Endothelial cell of umbilical vein (primary cell): ENCODE measurements around the gene UBE2G1. TPM values are rescaled to one million over a fixed set of nuclear protein-coding genes. Genes with fewer than 3 reads are reported as not detected.
"Not testable (repeated sequence)": the region's sequence is repeated elsewhere in the genome, so short reads cannot be mapped to it uniquely, and the experiment has no call there.

Experiments
- BruUV-seq: library from RNA; stranded (reverse); fragments of 400-500 nt; replicated peaks from 2 replicates; lab custom pipeline; 2021; lab: Mats Ljungman, UMichigan
- CTCF ChIA-PET: fragments of 300-600, 350-600 bp; sonication (Branson Sonifier 250); formaldehyde crosslinking; loops from one replicate; lab custom pipeline; 2021; ENCODE audit warnings: antibody characterized with exemption, inconsistent platforms; lab: Charles Lee
- POLR2A ChIA-PET: fragments of 300-600, 350-600 bp; sonication (Branson Sonifier 250); formaldehyde crosslinking; loops from one replicate; lab custom pipeline; 2021; ENCODE audit warnings: antibody characterized with exemption, inconsistent platforms; lab: Charles Lee
- DNase-seq: peaks from one replicate; pipeline ENCODE4 v3.0.0-alpha.2; 2011; ENCODE audit warnings: low read depth, low spot score
- FAIRE-seq: peaks from 2 replicates; lab custom pipeline; 2011; peaks lifted over from hg19 to GRCh38; lab: Jason Lieb, UNC
- H2AFZ ChIP-seq: 2 replicates; pipeline ENCODE4 v1.6.0; 2012; ENCODE audit warnings: low read depth, low read length, control low read depth, inconsistent platforms
- H3K27ac ChIP-seq: 2 replicates; pipeline ENCODE4 v1.5.1; 2011; ENCODE audit warnings: low read depth, mild to moderate bottlenecking, control low read depth, low read length, moderate library complexity; ENCODE audit not compliant: insufficient read depth
- H3K27me3 ChIP-seq, 2 experiments: 2 replicates each; pipeline versions ENCODE4 v1.6.0 to v1.6.1; 2011; ENCODE audit warnings: low read length in 2 of 2, mixed read lengths in 1 of 2; ENCODE audit not compliant: control insufficient read depth in 2 of 2, insufficient read depth in 2 of 2
- H3K36me3 ChIP-seq, 2 experiments: 2 replicates in 1 of 2; 3 replicates in 1 of 2; pipeline ENCODE4 v1.5.1; 2011; ENCODE audit warnings: low read length in 2 of 2, mild to moderate bottlenecking in 1 of 2, moderate library complexity in 1 of 2; ENCODE audit not compliant: control insufficient read depth in 2 of 2, insufficient read depth in 2 of 2; ENCODE audit errors: extremely low read depth in 1 of 2
- H3K4me1 ChIP-seq: 3 replicates; pipeline ENCODE4 v1.5.1; 2011; ENCODE audit warnings: mild to moderate bottlenecking, low read length; ENCODE audit not compliant: control insufficient read depth, insufficient read depth; ENCODE audit errors: extremely low read depth
- H3K4me2 ChIP-seq: 2 replicates; pipeline ENCODE4 v1.6.1; 2011; ENCODE audit warnings: low read length, control low read depth, mixed read lengths; ENCODE audit not compliant: insufficient read depth
- H3K4me3 ChIP-seq, 3 experiments: fragments of 200-600 bp in 1 of 3; sonication (generic), shearing (Covaris generic) in 1 of 3; replicated peaks in 1 of 3; 2 replicates each; pipeline ENCODE4 v1.5.1; 2011 to 2016; ENCODE audit warnings: control low read depth in 3 of 3, low read length in 3 of 3, mild to moderate bottlenecking in 2 of 3, inconsistent platforms in 1 of 3, low read depth in 1 of 3, moderate library complexity in 1 of 3; ENCODE audit not compliant: insufficient read depth in 1 of 3
- H3K79me2 ChIP-seq: 2 replicates; pipeline ENCODE4 v1.6.0; 2012; ENCODE audit warnings: low read length, inconsistent platforms; ENCODE audit not compliant: control insufficient read depth, insufficient read depth
- H3K9ac ChIP-seq: replicated peaks from 2 replicates; pipeline ENCODE3; 2011; ENCODE audit warnings: low read length, control low read depth; ENCODE audit not compliant: insufficient read depth; ENCODE audit errors: extremely low read depth
- H3K9me1 ChIP-seq: replicated peaks from 3 replicates; pipeline ENCODE4 v1.6.0; 2011; ENCODE audit warnings: mild to moderate bottlenecking, low read length; ENCODE audit not compliant: control insufficient read depth, insufficient read depth; ENCODE audit errors: extremely low read depth
- H3K9me3 ChIP-seq: replicated peaks from 2 replicates; pipeline ENCODE4 v1.5.1; 2012; ENCODE audit warnings: low read length, inconsistent platforms; ENCODE audit not compliant: control insufficient read depth, insufficient read depth
- H4K20me1 ChIP-seq: replicated peaks from 2 replicates; pipeline ENCODE3; 2011; ENCODE audit warnings: mild to moderate bottlenecking, low read length; ENCODE audit not compliant: control insufficient read depth, insufficient read depth; ENCODE audit errors: extremely low read depth
- FOS ChIP-seq: IDR thresholded peaks from 2 replicates; pipeline ENCODE4 v1.6.1; 2011; ENCODE audit warnings: mild to moderate bottlenecking, low read length, moderate library complexity, borderline replicate concordance; ENCODE audit not compliant: insufficient read depth
- GATA2 ChIP-seq: IDR thresholded peaks from 2 replicates; pipeline ENCODE4 v1.7.0; 2011; ENCODE audit warnings: low read depth, mild to moderate bottlenecking, moderate library complexity, mixed read lengths, low read length; ENCODE audit not compliant: insufficient read length, insufficient read depth
- JUN ChIP-seq: IDR thresholded peaks from 2 replicates; pipeline ENCODE4 v1.6.1; 2011; ENCODE audit warnings: borderline replicate concordance, low read depth; ENCODE audit not compliant: insufficient read length, insufficient read depth
- MYC ChIP-seq: IDR thresholded peaks from one replicate; pipeline ENCODE4 v1.6.1; 2011; ENCODE audit warnings: mild to moderate bottlenecking, low read depth, low read length
- POLR2A ChIP-seq: IDR thresholded peaks from 2 replicates; pipeline ENCODE4 v1.6.1; 2012; ENCODE audit warnings: low read depth, mild to moderate bottlenecking, control low read depth, low read length
- POLR2AphosphoS5 ChIP-seq: IDR thresholded peaks from 2 replicates; pipeline ENCODE4 v1.6.1; 2012; ENCODE audit warnings: low read depth, mild to moderate bottlenecking, control low read depth, low read length, moderate library complexity; ENCODE audit not compliant: insufficient read depth
- dilution Hi-C: fragments of 300-500 bp; cut with MboI; formaldehyde crosslinking; loops from one replicate; pipeline ENCODE4 v1.15.0; 2019; ENCODE audit warnings: low sequenced_read_pairs; ENCODE audit not compliant: extremely low pct_ligation_motif_present
- intact Hi-C: fragments of 100-400 bp; cut with micrococcal nuclease; formaldehyde crosslinking; loops from one replicate; pipeline ENCODE4 v1.10.0; 2022
- polyA plus RNA-seq, 4 experiments: library from polyadenylated mRNA; depleted of rRNA in 3 of 4; stranded (reverse) in 3 of 4; unstranded in 1 of 4; fragments of >200 nt; gene quantifications; 2 replicates each; pipeline versions ENCODE4 v1.2.1 to v1.2.3, GENCODE V29; 2011 to 2012; ENCODE audit warnings: missing spikeins in 1 of 4
- total RNA-seq: library from RNA; stranded (reverse); gene quantifications from 2 replicates; pipeline ENCODE4 v1.2.3, GENCODE V29; 2021
- TF ChIP-seq, protein P1 (sequence below): IDR thresholded peaks from 2 replicates; pipeline ENCODE4 v1.6.1; 2011; ENCODE audit not compliant: insufficient read depth, insufficient read length

Gene UBE2G1
- total and polyA plus RNA-seq, 2 donors (not counting 3 experiments of a cell fraction or from before 2014, with no cell fraction given) = 29.2 to 79.6 TPM

DNA sequence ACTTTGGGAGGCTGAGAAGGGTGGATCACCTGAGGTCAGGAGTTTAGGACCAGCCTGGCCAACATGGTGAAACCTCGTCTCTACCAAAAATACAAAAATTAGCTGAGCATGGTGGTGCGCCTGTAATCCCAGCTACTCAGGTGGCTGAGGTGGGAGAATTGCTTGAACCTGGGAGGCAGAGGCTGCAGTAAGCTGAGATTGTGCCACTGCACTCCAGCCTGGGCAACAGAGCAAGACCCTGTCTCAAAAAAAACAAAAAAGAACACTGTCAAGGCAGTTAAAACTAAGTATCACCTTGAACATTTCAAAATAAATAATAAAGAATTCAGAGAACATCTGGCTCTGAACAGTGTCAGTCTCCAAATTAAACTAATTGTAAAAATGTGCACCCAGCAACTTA is 16.3 kb downstream of the UBE2G1 start:
- H2AFZ ChIP-seq, H3K27ac ChIP-seq, dilution Hi-C loops, H4K20me1 ChIP-seq, POLR2A ChIA-PET, DNase-seq, H3K9me1 ChIP-seq, H3K9ac ChIP-seq, H3K27me3 ChIP-seq, FAIRE-seq, H3K4me2 ChIP-seq, H3K4me3 ChIP-seq, intact Hi-C loops, H3K4me1 ChIP-seq, BruUV-seq, H3K9me3 ChIP-seq, H3K36me3 ChIP-seq: not testable (repeated sequence)
- CTCF ChIA-PET = interaction anchor here (1.0 kb wide), 1 partner anchor 13 kb away, joined by 4 read pairs; no protein-coding TSS in a partner anchor
- peaks cover 91% of the 10 kb centered on the region for H3K79me2 ChIP-seq

DNA sequence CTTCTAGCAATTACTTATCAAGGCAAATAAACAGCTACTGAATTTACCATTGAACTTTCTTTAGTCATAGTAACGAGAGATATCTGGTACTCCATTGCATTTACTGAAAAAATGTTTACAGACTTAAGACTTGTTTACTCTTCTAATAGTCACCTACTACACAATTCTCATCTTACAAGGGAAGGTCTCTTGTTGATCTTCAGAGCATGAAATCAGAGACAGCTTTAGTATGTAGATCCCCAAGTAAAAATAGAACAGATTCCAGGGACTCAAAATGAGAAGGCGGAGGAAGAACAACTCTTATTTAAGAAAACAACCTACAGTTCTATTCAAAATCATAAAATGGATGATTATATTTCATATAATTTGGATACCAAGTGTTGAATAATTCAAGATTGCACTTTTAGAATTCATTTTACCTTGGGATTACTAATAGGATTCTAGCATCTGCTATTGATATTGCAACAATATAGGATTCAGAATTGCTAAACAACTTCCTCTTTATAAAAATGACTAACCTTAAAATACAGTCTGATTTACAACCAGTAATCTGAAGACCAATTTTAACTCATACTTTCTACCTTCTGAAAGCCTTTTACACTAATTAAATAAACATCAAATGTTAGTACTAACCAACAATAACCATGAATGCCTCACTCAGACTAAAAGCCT is 20.8 kb downstream of the UBE2G1 start:
- BruUV-seq = no TSS peak
- FAIRE-seq (no peak), DNase-seq (no peak)
- POLR2A ChIA-PET = no interaction called here
- Histone ChIP-seq H3K9ac (no peak overlapping the region), H3K4me1 (no peaks in the 10 kb centered on the region), H3K36me3 (no peaks in the 10 kb centered on the region), H3K27me3 (no peaks in the 10 kb centered on the region), H2AFZ (no peak overlapping the region), H3K79me2 (peaks cover 92% of the 10 kb centered on the region), H3K4me3 (no peak overlapping the region), H3K4me2 (no peak overlapping the region), H3K27ac (no peak overlapping the region), H3K9me1 (no peaks in the 10 kb centered on the region), H4K20me1 (no peaks in the 10 kb centered on the region), H3K9me3 (no peaks in the 10 kb centered on the region)
- dilution Hi-C loops = no loop called here
- CTCF ChIA-PET = interaction anchor here (0.9 kb wide), 1 partner anchor 12 kb away, joined by 3 read pairs; no protein-coding TSS in a partner anchor
- TF ChIP-seq FOS (no peak), POLR2A (no peak), GATA2 (no peak), POLR2AphosphoS5 (no peak), JUN (no peak), MYC (no peak)
- TF ChIP-seq, protein P1, sequence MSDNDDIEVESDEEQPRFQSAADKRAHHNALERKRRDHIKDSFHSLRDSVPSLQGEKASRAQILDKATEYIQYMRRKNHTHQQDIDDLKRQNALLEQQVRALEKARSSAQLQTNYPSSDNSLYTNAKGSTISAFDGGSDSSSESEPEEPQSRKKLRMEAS = no peak
- intact Hi-C loops = no loop called here
